NCI-H1694 (cell line): Measurements from ENCODE around the gene RANGAP1.

ENCODE experiments used
- DNase-seq: peaks from one replicate; lab custom pipeline; 2025; lab: John Stamatoyannopoulos, UW

Gene RANGAP1

GRCh38 chr22:41197038-41197972 lies 88.7 kb downstream of the RANGAP1 start:
- peak; percentile 59 for DNase-seq
